Measurements from ENCODE around the gene LAMTOR2. TPM values are rescaled to one million over a fixed set of nuclear protein-coding genes. Genes with fewer than 3 reads are reported as not detected.

Gene LAMTOR2
- total RNA-seq, 1 experiment from 2014 or later, result 88.1 TPM

- Mint-ChIP-seq H3K9me3 (ENCODE audit: unreplicated experiment) (no peaks in the 10 kb centered on the region), H3K36me3 (ENCODE audit: insufficient read depth, unreplicated experiment) (no peaks in the 10 kb centered on the region), H3K27me3 (ENCODE audit: insufficient read depth, unreplicated experiment) (no peaks in the 10 kb centered on the region), H3K4me1 (ENCODE audit: insufficient read depth, unreplicated experiment) (peaks cover 5% of the 10 kb centered on the region), H3K27ac (ENCODE audit: low read depth, unreplicated experiment) (no peak overlapping the region), H3K4me3 (ENCODE audit: unreplicated experiment) (no peak overlapping the region)
- CTCF ChIA-PET, result interaction anchor here (0.6 to 26.9 kb wide), 29 partner anchors 10 to 776 kb away, joined by 3 to 1892 read pairs (median 5); partner anchors contain the start of genes ARHGEF2, BGLAP, LMNA and PMF1
- POLR2A ChIA-PET, result interaction anchor here (1.1 to 28.2 kb wide), 5 partner anchors 9 to 140 kb away, joined by 3 to 960 read pairs (median 6); partner anchors contain the start of genes LMNA and PMF1
- TF ChIP-seq, protein P1, sequence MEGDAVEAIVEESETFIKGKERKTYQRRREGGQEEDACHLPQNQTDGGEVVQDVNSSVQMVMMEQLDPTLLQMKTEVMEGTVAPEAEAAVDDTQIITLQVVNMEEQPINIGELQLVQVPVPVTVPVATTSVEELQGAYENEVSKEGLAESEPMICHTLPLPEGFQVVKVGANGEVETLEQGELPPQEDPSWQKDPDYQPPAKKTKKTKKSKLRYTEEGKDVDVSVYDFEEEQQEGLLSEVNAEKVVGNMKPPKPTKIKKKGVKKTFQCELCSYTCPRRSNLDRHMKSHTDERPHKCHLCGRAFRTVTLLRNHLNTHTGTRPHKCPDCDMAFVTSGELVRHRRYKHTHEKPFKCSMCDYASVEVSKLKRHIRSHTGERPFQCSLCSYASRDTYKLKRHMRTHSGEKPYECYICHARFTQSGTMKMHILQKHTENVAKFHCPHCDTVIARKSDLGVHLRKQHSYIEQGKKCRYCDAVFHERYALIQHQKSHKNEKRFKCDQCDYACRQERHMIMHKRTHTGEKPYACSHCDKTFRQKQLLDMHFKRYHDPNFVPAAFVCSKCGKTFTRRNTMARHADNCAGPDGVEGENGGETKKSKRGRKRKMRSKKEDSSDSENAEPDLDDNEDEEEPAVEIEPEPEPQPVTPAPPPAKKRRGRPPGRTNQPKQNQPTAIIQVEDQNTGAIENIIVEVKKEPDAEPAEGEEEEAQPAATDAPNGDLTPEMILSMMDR (IDR thresholded peaks at IDR 0.05; ENCODE audit: unreplicated experiment), result no peak
- no TSS peak for BruUV-seq (replicated peaks)
- DNase-seq (ENCODE audit: unreplicated experiment), result no peak
- intact Hi-C loops (cut with micrococcal nuclease), result loop anchor here (1.0 to 2.0 kb wide), 6 partner anchors 40 to 355 kb away; no protein-coding TSS in a partner anchor
These were observed 35.7 kb downstream of the LAMTOR2 start for GRCh38 chr1:156090138-156090839.

DNA sequence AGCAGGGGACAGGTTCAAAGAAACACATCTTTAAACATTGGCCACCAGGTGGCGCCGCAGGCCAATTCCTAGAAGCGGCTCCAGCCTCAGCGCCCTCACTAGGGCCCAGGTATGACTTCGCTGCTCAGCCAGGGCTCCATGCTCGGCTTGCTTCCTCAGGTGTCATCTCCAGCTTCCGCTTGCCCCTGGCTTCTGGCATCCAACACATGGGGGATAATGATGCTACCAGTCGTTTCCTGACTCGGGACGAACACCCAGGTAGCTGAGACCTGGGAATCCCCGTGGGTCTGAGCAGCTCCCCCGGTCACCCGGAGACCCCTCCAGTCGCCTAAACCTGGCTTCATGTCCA lies 36.2 kb downstream of the LAMTOR2 start:
- no peak overlapping the region for H3K4me3 Mint-ChIP-seq (ENCODE audit: unreplicated experiment)
- intact Hi-C loops (cut with micrococcal nuclease), result loop anchor here (1.0 to 2.0 kb wide), 6 partner anchors 39 to 354 kb away; no protein-coding TSS in a partner anchor
- POLR2A ChIA-PET, result interaction anchor here (1.1 to 28.2 kb wide), 6 partner anchors 9 to 139 kb away, joined by 3 to 960 read pairs (median 5); partner anchors contain the start of genes LMNA and PMF1
- CTCF ChIA-PET, result interaction anchor here (0.5 to 26.9 kb wide), 35 partner anchors 12 to 777 kb away, joined by 3 to 1892 read pairs (median 5); partner anchors contain the start of genes ARHGEF2, BGLAP, LMNA and PMF1
- TF ChIP-seq, protein P1 (IDR thresholded peaks at IDR 0.05; ENCODE audit: unreplicated experiment), result peak; percentile 98
- H3K4me1 Mint-ChIP-seq (ENCODE audit: insufficient read depth, unreplicated experiment), result peaks cover 8% of the 10 kb centered on the region
- no peaks in the 10 kb centered on the region for H3K27me3 Mint-ChIP-seq (ENCODE audit: insufficient read depth, unreplicated experiment)
- H3K36me3 Mint-ChIP-seq (ENCODE audit: insufficient read depth, unreplicated experiment), result no peaks in the 10 kb centered on the region
- peak; percentile 95 for DNase-seq (ENCODE audit: unreplicated experiment)
- H3K27ac Mint-ChIP-seq (ENCODE audit: low read depth, unreplicated experiment), result no peak overlapping the region
- no TSS peak for BruUV-seq (replicated peaks)
- H3K9me3 Mint-ChIP-seq (ENCODE audit: unreplicated experiment), result no peaks in the 10 kb centered on the region

- intact Hi-C loops (cut with micrococcal nuclease), result loop anchor here (2.0 kb wide), 2 partner anchors 293 to 353 kb away; no protein-coding TSS in a partner anchor
- H3K4me1 Mint-ChIP-seq (ENCODE audit: insufficient read depth, unreplicated experiment), result peaks cover 10% of the 10 kb centered on the region
- ChIA-PET CTCF (interaction anchor here (0.6 to 26.9 kb wide), 23 partner anchors 11 to 295 kb away, joined by 3 to 1892 read pairs (median 5); partner anchors contain the start of genes LMNA, PMF1 and SEMA4A), POLR2A (interaction anchor here (0.7 to 28.2 kb wide), 8 partner anchors 8 to 479 kb away, joined by 3 to 960 read pairs (median 4); partner anchors contain the start of genes LMNA and PMF1)
- no peak overlapping the region for H3K27ac Mint-ChIP-seq (ENCODE audit: low read depth, unreplicated experiment)
- TF ChIP-seq, protein P1 (IDR thresholded peaks at IDR 0.05; ENCODE audit: unreplicated experiment), result no peak
- H3K27me3 Mint-ChIP-seq (ENCODE audit: insufficient read depth, unreplicated experiment), result no peaks in the 10 kb centered on the region
- no peak for DNase-seq (ENCODE audit: unreplicated experiment)
- no peaks in the 10 kb centered on the region for H3K9me3 Mint-ChIP-seq (ENCODE audit: unreplicated experiment)
- no peak overlapping the region for H3K4me3 Mint-ChIP-seq (ENCODE audit: unreplicated experiment)
- H3K36me3 Mint-ChIP-seq (ENCODE audit: insufficient read depth, unreplicated experiment), result no peaks in the 10 kb centered on the region
- BruUV-seq (replicated peaks), result no TSS peak
These were observed 37.0 kb downstream of the LAMTOR2 start for GRCh38 chr1:156091610-156092009.

DNA sequence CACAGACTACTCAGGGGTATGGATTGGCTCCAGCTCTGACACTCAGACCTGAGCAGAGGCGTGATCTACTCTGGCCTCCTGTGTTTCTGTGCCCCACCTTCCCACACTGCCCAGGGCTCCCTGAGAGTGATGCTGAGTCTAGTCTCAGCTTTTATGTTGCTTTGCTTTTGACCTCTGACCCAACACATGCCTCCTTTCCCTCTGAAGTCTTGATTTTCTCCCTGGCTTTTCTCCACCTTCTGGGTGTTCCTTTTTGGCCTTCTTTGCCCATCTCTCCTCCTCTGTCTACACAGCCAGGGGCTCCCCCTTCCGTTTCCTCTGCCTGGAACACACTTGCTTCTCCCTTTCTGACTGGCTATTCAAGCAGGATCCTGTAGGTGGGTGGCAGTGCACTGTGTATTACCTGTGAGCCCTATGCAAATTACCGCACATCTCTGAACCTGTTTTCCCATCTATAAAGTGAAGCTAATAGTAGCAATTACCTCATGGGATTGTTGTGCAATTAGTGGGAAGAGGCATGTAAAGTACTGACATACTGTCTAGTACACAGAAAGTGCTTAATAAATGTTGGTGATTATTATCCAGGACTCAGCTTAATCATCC lies 41.4 kb downstream of the LAMTOR2 start:
- BruUV-seq (replicated peaks), result no TSS peak
- Mint-ChIP-seq H3K27ac (ENCODE audit: low read depth, unreplicated experiment) (no peak overlapping the region), H3K9me3 (ENCODE audit: unreplicated experiment) (no peaks in the 10 kb centered on the region), H3K36me3 (ENCODE audit: insufficient read depth, unreplicated experiment) (no peaks in the 10 kb centered on the region), H3K4me3 (ENCODE audit: unreplicated experiment) (no peak overlapping the region), H3K27me3 (ENCODE audit: insufficient read depth, unreplicated experiment) (no peaks in the 10 kb centered on the region), H3K4me1 (ENCODE audit: insufficient read depth, unreplicated experiment) (peaks cover 26% of the 10 kb centered on the region)
- TF ChIP-seq, protein P1 (IDR thresholded peaks at IDR 0.05; ENCODE audit: unreplicated experiment), result no peak
- intact Hi-C loops (cut with micrococcal nuclease), result loop anchor here (1.0 kb wide), 2 partner anchors 34 to 50 kb away; no protein-coding TSS in a partner anchor
- no peak for DNase-seq (ENCODE audit: unreplicated experiment)
- POLR2A ChIA-PET, result interaction anchor here (0.6 to 28.2 kb wide), 13 partner anchors 10 to 186 kb away, joined by 3 to 960 read pairs (median 5); partner anchors contain the start of genes LMNA, PMF1, SLC25A44 and SMG5
- CTCF ChIA-PET, result interaction anchor here (0.5 to 26.9 kb wide), 42 partner anchors 5 to 563 kb away, joined by 3 to 1892 read pairs (median 4); partner anchors contain the start of genes LMNA, PMF1, SEMA4A and SLC25A44

Data from MCF 10A (cell line).